Peyer's patch (tissue), 4 donors: Measurements from ENCODE around the gene IBSP. TPM values are rescaled to one million over a fixed set of nuclear protein-coding genes. Genes with fewer than 3 reads are reported as not detected.

Experiments used
- DNase-seq, 3 donors: peaks; one replicate each; pipeline ENCODE4 v3.0.0-alpha.2; 2017 to 2019
- H3K27ac ChIP-seq, 4 donors: fragments of 200-600 bp; sonication (generic); one replicate each; pipeline ENCODE4 v1.5.1; 2016 to 2019
- H3K27me3 ChIP-seq, 2 donors: fragments of 200-600 bp; sonication (generic); one replicate each; pipeline ENCODE4 v1.5.1; 2019
- H3K36me3 ChIP-seq, 3 donors: fragments of 200-600 bp; sonication (generic); one replicate each; pipeline ENCODE4 v1.5.1; 2016 to 2019
- H3K4me1 ChIP-seq, 4 donors: fragments of 200-600 bp; sonication (generic); one replicate each; pipeline ENCODE4 v1.5.1; 2016 to 2019
- H3K4me3 ChIP-seq, 4 donors: fragments of 200-600 bp; sonication (generic); 1 replicate in 3 of 4; 2 replicates in 1 of 4; pipeline ENCODE4 v1.5.1; 2016 to 2019; ENCODE audit warnings: mild to moderate bottlenecking in 1 of 4
- H3K9me3 ChIP-seq, 4 donors: fragments of 200-600 bp; sonication (generic); one replicate each; pipeline ENCODE4 v1.5.1; 2016 to 2019; ENCODE audit warnings: mild to moderate bottlenecking in 1 of 4
- POLR2A ChIP-seq, 2 donors: fragments of 450-650 bp; IDR thresholded peaks; one replicate each; pipeline ENCODE4 v1.5.1; 2017; ENCODE audit warnings: antibody characterized with exemption in 2 of 2, mild to moderate bottlenecking in 2 of 2, moderate library complexity in 2 of 2
- total RNA-seq, 4 donors: library from RNA; depleted of rRNA; stranded (reverse); fragments of >200 nt; gene quantifications; one replicate each; pipeline ENCODE4 v1.1.0, GENCODE V29; 2016
- TF ChIP-seq, protein P1 (sequence below), 6 experiments: fragments of 450-650 bp in 4 of 6; fragments of 200-600 bp in 2 of 6; sonication (generic) in 1 of 6; IDR thresholded peaks; one replicate each; pipeline ENCODE4 v1.5.1; 2017 to 2019; ENCODE audit warnings: antibody characterized with exemption in 6 of 6, mild to moderate bottlenecking in 3 of 6, moderate library complexity in 1 of 6

IBSP gene
- total RNA-seq, 4 donors from 2014 or later, result not detected

DNA sequence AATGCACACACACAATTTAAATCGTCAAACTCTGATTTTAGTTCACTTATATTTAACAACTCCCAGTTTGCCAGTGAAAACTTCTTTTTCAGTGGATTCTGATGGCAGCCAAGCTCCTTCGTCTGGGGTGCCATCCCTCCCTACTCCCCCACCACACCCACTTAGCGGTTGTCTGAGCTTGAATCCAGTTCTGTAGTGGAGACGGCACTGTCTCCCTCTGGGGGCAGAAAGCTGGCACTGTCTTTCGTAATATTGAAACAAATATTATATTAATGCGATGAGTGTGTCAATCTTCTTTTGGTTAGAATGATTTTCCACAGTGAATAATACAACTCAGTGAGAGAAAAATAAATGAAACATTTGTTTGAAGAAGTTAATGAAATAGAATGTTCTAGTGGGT, 38.9 kb downstream of the IBSP start:
- no peak for TF ChIP-seq POLR2A (IDR thresholded peaks at IDR 0.05)
- Histone ChIP-seq H3K27me3 (no peaks in the 10 kb centered on the region), H3K4me1 (no peaks in the 10 kb centered on the region), H3K27ac (no peak overlapping the region), H3K4me3 (no peak overlapping the region), H3K36me3 (no peaks in the 10 kb centered on the region), H3K9me3 (no peaks in the 10 kb centered on the region)
- no peak for DNase-seq

DNA sequence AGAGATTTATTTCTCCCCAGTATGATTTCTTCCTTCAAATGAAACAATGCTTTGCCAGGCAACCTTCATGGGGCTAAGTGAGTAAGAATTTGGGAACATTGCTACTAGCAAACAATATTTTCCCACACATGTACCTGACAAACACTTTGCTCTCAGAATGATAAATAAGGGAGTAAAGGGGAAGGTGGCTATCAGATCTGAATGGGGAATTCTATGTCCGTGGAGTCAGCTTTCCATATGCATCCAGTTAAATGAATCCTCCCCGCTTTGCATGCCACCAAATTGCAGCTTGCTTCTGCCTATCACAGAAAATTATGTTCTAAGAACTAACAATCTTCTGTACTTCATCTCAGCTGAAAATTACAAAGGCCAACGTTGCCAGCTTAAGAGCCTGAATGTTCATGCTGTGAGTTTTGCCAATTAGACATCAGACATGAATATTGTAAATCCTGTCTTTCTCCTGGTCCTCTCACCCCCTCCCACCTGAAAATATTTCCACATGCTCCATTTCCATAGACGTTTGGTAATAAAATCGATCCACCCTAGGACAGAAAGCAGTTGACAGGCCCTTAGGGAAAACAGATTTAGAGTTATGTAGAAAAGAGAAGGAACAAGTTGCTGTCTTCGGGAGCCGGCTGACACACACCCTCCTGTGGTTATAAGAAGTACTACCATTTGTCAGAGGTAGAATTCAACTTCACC, 39.7 kb downstream of the IBSP start:
- Histone ChIP-seq H3K4me3 (no peak overlapping the region), H3K9me3 (no peaks in the 10 kb centered on the region), H3K27ac (no peak overlapping the region), H3K4me1 (no peaks in the 10 kb centered on the region), H3K27me3 (no peaks in the 10 kb centered on the region), H3K36me3 (no peaks in the 10 kb centered on the region)
- no peak for TF ChIP-seq POLR2A (IDR thresholded peaks at IDR 0.05)
- TF ChIP-seq, protein P1, sequence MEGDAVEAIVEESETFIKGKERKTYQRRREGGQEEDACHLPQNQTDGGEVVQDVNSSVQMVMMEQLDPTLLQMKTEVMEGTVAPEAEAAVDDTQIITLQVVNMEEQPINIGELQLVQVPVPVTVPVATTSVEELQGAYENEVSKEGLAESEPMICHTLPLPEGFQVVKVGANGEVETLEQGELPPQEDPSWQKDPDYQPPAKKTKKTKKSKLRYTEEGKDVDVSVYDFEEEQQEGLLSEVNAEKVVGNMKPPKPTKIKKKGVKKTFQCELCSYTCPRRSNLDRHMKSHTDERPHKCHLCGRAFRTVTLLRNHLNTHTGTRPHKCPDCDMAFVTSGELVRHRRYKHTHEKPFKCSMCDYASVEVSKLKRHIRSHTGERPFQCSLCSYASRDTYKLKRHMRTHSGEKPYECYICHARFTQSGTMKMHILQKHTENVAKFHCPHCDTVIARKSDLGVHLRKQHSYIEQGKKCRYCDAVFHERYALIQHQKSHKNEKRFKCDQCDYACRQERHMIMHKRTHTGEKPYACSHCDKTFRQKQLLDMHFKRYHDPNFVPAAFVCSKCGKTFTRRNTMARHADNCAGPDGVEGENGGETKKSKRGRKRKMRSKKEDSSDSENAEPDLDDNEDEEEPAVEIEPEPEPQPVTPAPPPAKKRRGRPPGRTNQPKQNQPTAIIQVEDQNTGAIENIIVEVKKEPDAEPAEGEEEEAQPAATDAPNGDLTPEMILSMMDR (IDR thresholded peaks at IDR 0.05), result peak; percentile 2 to 53 (median 46)
- DNase-seq, result no peak

DNA sequence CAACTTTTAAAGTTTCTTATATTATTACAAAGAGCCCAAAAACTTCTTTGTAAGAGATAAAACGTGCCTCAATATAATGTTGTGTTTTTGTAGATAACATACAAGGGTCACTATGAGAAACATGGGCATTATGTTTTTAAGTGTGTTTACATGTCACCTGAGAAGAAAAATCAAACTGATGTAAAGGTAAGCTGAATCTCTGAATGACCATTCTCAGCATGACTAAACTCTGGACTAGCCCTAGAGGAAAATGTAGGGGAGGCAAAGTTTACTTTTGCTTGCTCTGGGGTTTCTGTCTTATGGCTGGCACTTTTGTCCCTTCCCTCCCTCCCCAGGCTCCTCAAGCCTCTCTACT, 40.2 kb downstream of the IBSP start:
- no peak for TF ChIP-seq POLR2A (IDR thresholded peaks at IDR 0.05)
- TF ChIP-seq, protein P1 (IDR thresholded peaks at IDR 0.05), result no peak
- no peak for DNase-seq
- Histone ChIP-seq H3K27me3 (no peaks in the 10 kb centered on the region), H3K4me3 (no peak overlapping the region), H3K9me3 (no peaks in the 10 kb centered on the region), H3K4me1 (no peaks in the 10 kb centered on the region), H3K36me3 (no peaks in the 10 kb centered on the region), H3K27ac (no peak overlapping the region)

DNA sequence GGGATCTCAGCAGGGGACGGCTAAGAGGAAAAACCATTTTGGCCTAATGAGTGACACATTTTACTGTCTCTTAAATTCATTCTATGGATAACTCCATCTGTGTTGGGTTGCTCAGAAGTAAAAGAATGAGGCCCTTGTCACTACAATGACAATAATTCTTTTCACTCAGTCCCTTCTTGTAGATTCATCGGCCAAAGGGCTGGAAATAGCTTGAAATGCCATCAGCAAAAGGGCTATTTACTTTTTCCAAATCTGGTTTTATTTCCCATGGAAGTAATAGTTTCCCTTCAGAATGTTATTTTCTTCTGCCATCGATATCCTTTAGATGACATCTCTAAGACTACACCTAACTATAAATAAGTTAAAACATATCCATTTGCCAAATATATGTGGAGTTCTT, 40.8 kb downstream of the IBSP start:
- Histone ChIP-seq H3K9me3 (no peaks in the 10 kb centered on the region), H3K4me1 (no peaks in the 10 kb centered on the region), H3K27ac (no peak overlapping the region), H3K36me3 (no peaks in the 10 kb centered on the region), H3K4me3 (no peak overlapping the region), H3K27me3 (no peaks in the 10 kb centered on the region)
- TF ChIP-seq, protein P1 (IDR thresholded peaks at IDR 0.05), result no peak
- TF ChIP-seq POLR2A (IDR thresholded peaks at IDR 0.05), result no peak
- DNase-seq, result no peak

DNA sequence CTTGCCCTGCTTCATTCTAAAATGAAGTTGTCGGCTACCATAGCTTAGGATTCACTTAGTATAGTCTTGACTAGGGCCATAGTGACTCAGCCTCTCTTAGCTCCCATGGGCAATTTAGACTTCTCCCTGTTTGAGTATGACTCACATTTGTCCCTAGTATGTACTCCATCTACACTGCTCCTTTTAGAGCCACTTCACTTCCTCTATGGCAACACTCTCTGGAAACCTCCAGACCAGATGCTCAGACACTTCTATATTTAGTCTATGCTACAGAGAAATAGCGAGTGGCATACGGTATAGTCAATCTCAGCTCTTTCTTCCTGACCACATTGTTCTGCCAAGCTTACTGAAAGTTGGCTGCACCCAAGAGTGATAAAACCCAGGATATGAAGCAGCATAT, 44.6 kb downstream of the IBSP start:
- TF ChIP-seq, protein P1 (IDR thresholded peaks at IDR 0.05), result no peak
- no peak for TF ChIP-seq POLR2A (IDR thresholded peaks at IDR 0.05)
- H3K36me3 ChIP-seq, result no peaks in the 10 kb centered on the region
- H3K9me3 ChIP-seq, result no peaks in the 10 kb centered on the region
- no peak overlapping the region for H3K4me3 ChIP-seq
- DNase-seq, result no peak
- no peak overlapping the region for H3K27ac ChIP-seq
- no peaks in the 10 kb centered on the region for H3K27me3 ChIP-seq
- H3K4me1 ChIP-seq, result peaks cover 0 to 4% (median 0%) of the 10 kb centered on the region in 4 donors

DNA sequence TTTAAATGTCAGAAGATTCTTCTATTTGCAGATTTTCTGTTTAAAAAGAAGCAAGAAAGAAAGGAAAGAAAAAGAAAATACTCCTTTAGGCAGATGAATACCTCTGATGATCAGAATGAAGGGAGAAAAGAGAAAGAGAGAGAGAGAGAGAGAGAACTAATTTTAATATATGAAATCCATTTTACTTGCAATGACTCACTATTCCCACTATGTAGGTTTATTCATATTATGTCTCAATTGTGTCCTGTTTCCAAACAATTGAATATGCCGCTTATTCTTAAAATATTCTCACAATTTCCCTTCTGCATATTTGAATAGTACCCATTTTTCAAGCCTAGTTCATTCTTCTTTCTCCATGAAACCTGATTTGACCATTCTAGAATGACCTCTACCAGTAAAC, 45.1 kb downstream of the IBSP start:
- DNase-seq, result no peak
- Histone ChIP-seq H3K9me3 (no peaks in the 10 kb centered on the region), H3K27me3 (no peaks in the 10 kb centered on the region), H3K27ac (no peak overlapping the region), H3K4me3 (no peak overlapping the region), H3K36me3 (no peaks in the 10 kb centered on the region), H3K4me1 (peaks cover 0 to 4% (median 0%) of the 10 kb centered on the region in 4 donors)
- no peak for TF ChIP-seq POLR2A (IDR thresholded peaks at IDR 0.05)
- TF ChIP-seq, protein P1 (IDR thresholded peaks at IDR 0.05), result no peak
